HG03097 (cell line): ENCODE data around the gene ABCC4.
"Not testable (repeated sequence)": the region's sequence is repeated elsewhere in the genome, so short reads cannot be mapped to it uniquely, and the experiment has no call there.

Experiments
- ATAC-seq: cut with Tn5 transposase; IDR thresholded peaks from one replicate; pipeline ENCODE4 v1.9.1; 2021; ENCODE audit not compliant: unreplicated experiment, low FRiP score

ABCC4 gene

DNA sequence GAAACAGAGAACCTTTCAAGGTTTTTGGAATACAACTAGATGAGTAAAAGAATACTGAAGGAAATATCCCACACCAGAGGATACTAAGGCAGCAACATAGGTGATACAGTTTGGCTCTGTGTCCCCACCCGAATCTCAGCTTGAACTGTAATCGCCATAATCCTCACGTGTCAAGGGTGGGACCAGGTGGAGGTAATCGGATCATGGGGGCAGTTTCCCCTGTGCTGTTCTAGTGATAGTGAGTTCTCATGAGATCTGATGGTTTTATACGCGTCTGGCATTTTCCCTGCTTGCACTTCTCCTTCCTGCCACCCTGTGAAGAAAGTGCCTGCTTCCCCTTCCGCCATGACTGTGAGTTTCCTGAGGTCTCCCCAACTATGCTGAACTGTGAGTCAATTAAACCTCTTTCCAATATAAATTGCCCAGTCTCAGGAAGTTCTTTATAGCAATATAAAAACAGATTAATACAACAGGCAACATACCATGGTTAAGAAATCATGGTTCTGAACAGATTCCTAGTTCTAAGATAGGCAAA lies 97.0 kb downstream of the ABCC4 start:
- no peak for ATAC-seq

GRCh38 chr13:95201814-95202651 lies 99.2 kb downstream of the ABCC4 start:
- no peak for ATAC-seq

GRCh38 chr13:95200386-95200957 lies 100.8 kb downstream of the ABCC4 start:
- not testable (repeated sequence) for ATAC-seq

DNA sequence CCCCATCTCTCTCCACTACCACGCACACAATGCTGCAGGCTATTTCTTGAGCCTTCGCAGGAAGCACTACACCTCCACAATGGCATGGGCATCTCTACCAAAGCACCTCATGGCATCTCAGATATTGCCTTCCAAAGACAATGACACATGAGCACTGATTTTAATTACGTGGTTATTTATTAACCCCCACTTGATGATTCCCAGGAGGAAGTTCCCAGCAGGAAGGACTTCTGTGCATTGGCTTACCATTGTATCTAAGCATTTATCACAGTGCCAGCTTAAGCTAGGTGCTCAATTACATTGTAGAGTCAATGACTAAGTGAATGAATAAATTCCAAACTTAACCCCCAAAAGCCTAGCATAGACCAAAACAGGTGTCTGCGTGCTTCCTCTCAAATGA lies 101.4 kb downstream of the ABCC4 start:
- ATAC-seq: no peak

GRCh38 chr13:95198606-95199005 lies 102.6 kb downstream of the ABCC4 start:
- not testable (repeated sequence) for ATAC-seq

DNA sequence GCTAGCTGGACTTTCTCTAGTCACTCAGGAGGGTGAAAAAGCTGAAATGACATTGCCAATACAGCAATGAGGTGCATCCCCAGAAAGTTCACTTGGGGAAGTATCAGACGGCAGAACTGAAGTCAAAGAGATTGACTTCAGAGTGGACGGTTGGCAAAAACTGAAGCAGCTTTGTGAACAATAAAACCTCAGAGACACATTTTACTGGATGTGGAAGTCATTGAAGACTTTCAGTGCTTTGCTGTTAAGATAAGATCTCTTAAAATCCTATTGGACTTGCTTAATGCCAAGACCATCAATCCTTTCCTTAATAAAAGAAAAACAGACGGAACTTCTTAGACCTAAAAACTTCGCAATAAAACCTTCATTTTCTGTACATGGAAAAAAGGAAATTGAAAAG lies 103.7 kb downstream of the ABCC4 start:
- no peak for ATAC-seq

DNA sequence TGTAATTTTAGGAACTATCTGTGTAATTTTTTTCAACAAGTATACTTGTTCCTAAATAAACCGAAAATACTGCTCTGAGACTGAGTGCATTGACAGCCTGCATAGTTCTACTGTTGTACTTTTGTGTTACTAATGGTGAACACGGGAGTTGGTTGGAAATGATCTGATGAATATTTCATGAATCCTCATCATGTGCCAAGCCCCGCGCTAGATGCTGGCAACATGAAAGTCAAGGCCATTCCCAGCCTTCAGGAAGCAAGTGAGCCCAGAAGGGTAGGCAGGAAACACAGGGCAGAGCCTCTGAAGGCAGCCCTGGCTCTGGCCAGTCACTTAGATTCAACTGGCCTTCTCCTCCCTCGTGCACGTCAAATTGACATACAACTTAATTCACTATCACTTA lies 106.1 kb downstream of the ABCC4 start:
- ATAC-seq: no peak

- ATAC-seq: no peak
Observed at GRCh38 chr13:95193509-95194230, 107.6 kb downstream of the ABCC4 start.

DNA sequence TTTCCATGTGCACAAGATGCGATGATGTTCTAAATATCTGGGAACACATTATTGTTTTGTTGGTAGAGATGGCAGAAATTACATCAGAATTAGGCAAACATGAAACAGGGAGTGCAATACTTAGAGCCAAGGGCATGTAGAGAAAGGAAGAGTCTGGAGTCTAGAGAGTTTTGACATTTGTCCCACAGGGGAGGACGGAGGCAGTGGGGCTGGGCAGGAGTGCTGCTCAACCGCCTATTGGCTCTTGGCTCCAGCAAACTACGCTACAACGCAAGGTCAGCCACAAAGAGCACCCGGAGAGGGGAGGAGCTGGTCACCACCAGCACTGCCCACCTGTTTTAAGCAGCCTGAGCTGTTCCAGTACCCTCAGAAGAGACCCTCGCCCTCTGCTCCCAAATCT lies 108.3 kb downstream of the ABCC4 start:
- ATAC-seq: no peak

- not testable (repeated sequence) for ATAC-seq
Observed at GRCh38 chr13:95192564-95192945, 108.7 kb downstream of the ABCC4 start.

DNA sequence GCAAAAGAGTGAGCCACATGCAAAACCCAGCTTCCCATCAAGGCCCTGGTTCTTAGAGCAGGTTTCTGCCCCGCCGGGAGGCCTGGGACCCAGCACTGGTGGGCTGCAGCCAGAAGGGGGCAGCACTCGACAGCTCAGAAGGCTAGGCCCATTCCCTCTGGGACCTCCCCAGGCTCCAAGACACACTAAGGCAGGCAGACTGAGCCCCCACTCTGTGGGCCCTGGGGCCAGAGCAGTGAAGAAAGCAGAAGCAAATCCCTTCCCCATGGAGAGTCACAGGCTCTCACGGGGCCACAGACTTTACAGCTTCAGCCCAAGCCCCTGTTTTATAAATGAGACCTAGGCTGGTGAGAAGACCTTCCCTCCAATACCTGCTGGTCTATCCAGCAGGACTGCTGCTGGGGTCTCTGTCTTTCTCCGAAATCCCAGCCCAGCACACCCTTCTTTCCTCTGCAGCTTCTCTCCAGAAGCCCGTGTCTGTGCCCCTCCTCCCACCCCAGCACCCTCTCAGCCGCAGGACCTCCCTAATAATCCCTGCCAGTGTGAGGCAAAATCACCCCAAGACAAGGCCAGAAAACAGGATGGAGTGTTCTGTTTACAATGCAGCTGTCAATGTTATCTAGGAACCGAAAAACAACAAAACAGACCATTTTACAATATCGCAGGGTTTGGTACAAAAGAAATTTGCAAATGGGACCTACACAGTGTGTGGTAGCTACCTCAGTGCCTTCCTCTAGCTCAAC lies 109.3 kb downstream of the ABCC4 start:
- ATAC-seq: peak; percentile 95

GRCh38 chr13:95188128-95188527 lies 113.1 kb downstream of the ABCC4 start:
- no peak for ATAC-seq

- no peak for ATAC-seq
Observed at GRCh38 chr13:95185851-95186250, 115.4 kb downstream of the ABCC4 start.

DNA sequence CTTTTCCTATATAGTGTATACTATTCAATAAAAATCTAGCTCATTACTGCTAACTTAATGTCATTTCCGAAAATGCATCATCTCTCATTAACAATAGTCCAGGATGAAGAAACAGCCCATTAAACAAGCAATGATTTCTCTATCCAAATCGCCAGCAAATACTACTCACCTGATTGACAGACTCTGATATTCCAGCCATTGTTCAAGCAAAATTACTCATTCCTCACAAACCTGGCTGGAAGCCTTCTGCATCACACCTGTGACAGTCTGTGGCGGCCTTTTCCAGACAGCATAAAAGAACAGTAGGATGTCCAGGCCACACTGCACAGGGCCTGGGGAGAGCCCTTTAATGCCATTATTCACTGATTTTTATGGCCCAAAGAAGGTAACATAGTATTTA lies 115.9 kb downstream of the ABCC4 start:
- no peak for ATAC-seq

DNA sequence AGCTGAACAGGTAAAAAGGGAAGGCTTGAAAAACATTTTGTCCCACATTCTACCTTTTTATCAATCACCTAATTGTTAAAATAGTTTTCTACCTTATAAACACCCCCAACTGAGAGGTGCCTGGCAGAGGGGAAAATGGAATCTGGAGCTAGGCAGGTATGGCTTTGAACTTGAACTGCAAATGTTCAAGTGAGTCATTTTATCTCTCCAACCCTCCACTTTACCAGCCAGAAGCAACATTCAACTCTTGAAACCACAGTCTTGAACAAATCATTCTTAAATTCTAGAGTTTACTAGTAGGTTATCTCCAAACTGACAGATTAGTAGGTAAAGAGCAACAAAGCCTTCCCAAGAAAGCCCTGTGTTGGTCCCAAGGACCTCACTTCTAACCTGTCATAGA lies 116.9 kb downstream of the ABCC4 start:
- ATAC-seq: no peak

GRCh38 chr13:95182570-95183265 lies 118.5 kb downstream of the ABCC4 start:
- ATAC-seq: no peak

DNA sequence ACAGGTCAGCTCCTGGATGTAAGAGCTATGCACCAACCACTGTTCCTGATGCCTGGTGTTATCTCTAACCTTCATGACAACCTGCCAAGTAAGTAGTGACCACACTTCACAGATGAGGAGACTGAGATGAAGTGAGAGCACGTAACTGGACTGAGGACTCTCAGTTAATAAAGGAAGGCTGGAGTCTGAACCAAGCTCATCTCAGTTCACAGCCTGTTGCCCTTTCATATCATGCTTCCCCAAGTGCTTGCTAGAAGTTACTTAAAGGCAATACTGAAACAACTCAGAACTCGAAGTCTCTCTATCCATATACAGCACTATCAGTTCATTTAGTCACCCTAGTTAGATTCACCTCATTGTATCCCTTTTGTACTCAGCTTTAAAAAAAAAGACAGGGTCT lies 119.7 kb downstream of the ABCC4 start:
- peak; percentile 49 for ATAC-seq

- ATAC-seq: no peak
Observed at GRCh38 chr13:95180513-95181245, 120.6 kb downstream of the ABCC4 start.

GRCh38 chr13:95176611-95177259 lies 124.5 kb downstream of the ABCC4 start:
- ATAC-seq: no peak
